NCI-H774 (cell line): ENCODE results near the gene SPON1.

Source experiments
- DNase-seq: peaks from one replicate; lab custom pipeline; 2025; lab: John Stamatoyannopoulos, UW

Gene SPON1

GRCh38 chr11:13944016-13944415 is 18.5 kb upstream of the SPON1 start:
- no peak for DNase-seq

- no peak for DNase-seq
These were observed 17.6 kb upstream of the SPON1 start for GRCh38 chr11:13944911-13945425.

- no peak for DNase-seq
These were observed 15.1 kb upstream of the SPON1 start for GRCh38 chr11:13947379-13947778.

- no peak for DNase-seq
These were observed 12.6 kb upstream of the SPON1 start for GRCh38 chr11:13949876-13950275.

- DNase-seq = no peak
These were observed 10.3 kb upstream of the SPON1 start for GRCh38 chr11:13952221-13952620.

- DNase-seq = no peak
These were observed 9.9 kb upstream of the SPON1 start for GRCh38 chr11:13952668-13953067.

GRCh38 chr11:13954591-13954990 is 7.9 kb upstream of the SPON1 start:
- DNase-seq = no peak

- peak; percentile 53 for DNase-seq
These were observed 6.5 kb upstream of the SPON1 start for GRCh38 chr11:13955971-13956421.

GRCh38 chr11:13956988-13957387 is 5.5 kb upstream of the SPON1 start:
- DNase-seq = no peak

- DNase-seq = no peak
These were observed 3.7 kb upstream of the SPON1 start for GRCh38 chr11:13958641-13959400.

- DNase-seq = no peak
These were observed 343 bp upstream of the SPON1 start for GRCh38 chr11:13962198-13962561.

- DNase-seq = no peak
These were observed 836 bp downstream of the SPON1 start for GRCh38 chr11:13963169-13963948.

GRCh38 chr11:13963949-13964770 is 1.6 kb downstream of the SPON1 start:
- DNase-seq = no peak

- no peak for DNase-seq
These were observed 2.2 kb downstream of the SPON1 start for GRCh38 chr11:13964771-13965074.

GRCh38 chr11:13965337-13965736 is 2.8 kb downstream of the SPON1 start:
- DNase-seq = no peak

- DNase-seq = no peak
These were observed 3.5 kb downstream of the SPON1 start for GRCh38 chr11:13966013-13966412.

GRCh38 chr11:13966486-13966885 is 4.0 kb downstream of the SPON1 start:
- DNase-seq = no peak

- DNase-seq = peak; percentile 14
These were observed 8.5 kb downstream of the SPON1 start for GRCh38 chr11:13970986-13971385.

- DNase-seq = no peak
These were observed 9.8 kb downstream of the SPON1 start for GRCh38 chr11:13972043-13972910.

GRCh38 chr11:13972944-13973343 is 10.4 kb downstream of the SPON1 start:
- DNase-seq = no peak

GRCh38 chr11:13974631-13975030 is 12.1 kb downstream of the SPON1 start:
- DNase-seq = no peak
